Measurements from ENCODE around the gene MAP1B.

MAP1B gene

DNA sequence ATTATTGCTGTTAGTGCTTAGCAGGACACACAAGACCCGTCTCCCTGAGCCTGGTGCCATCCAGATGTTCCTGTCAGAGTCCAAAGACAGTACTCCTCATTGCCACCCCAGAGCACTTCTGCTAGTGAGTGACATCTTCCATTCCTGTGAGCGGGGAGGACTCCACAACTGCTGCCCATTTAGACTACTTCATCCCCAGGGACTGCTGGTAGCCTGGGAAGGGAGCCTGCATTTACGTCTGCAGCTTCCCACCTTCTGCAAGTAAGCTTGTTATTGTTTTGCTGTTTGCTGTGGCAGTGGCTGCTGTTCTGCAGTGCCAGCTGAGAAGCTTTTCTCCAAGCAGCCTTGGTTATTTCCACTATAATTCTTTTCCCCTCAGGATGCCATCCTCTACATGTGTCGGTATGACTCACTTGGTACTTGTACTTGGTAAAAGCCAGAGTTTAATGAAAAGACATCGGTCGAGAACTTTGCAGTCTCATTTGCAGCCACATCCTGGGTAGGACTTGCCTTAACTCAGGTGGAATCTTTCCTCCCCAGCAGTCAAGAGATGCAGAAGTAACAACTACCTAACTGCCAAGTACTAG is 10.6 kb upstream of the MAP1B start:
- DNase-seq (ENCODE audit: low read depth in 2 of 2) = no peak

DNA sequence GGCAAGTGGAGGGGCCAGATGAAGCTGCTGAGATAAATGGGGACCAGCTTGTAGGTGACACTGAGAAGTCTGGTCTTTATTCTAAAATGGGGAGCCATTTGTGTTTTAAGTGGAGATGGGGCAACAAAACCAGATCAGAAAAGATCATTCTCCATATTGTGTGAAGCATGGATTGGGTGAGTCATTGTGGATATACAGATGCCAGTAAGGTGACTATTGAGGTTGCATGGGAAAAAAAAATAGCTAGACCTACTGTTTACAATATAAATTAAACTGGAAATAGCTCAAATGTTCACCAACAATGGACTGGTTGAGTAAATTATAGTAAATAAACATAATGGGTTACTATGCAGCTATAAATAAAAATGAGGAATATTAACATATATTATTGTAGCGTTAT is 5.4 kb upstream of the MAP1B start:
- no peak for DNase-seq (ENCODE audit: low read depth in 2 of 2)

DNA sequence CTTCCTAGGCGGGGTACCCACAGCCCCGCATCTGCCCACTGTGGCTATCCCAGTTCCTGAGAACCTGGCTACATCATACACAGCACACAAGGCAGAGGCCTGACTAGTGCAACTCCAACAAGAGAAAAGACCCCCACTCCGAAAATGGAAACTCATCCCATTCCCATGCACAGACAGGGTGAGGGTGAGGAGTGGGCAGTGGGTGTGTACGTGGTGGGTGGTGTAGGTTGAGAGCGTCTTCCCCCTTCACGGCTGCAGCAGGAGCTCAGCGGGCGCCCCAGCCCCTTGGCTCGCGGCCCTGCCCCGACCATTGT is 501 bp upstream of the MAP1B start:
- DNase-seq (ENCODE audit: low read depth in 2 of 2) = no peak

DNA sequence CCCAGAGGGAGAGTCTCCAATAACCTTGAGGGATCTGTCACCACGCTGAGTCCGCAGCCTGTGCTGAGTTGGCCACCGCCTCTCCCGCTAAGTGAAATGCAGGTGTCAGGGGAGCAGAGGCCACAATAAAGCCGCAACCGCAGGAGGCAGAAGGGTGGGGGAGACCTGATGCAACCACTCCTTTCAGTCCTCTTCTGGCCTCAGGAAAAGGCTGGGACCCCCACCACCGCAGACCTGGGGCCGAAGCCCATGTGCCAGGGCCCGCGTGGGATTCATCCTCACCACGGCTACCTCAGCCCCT is 576 bp downstream of the MAP1B start:
- DNase-seq (ENCODE audit: low read depth in 2 of 2) = no peak

DNA sequence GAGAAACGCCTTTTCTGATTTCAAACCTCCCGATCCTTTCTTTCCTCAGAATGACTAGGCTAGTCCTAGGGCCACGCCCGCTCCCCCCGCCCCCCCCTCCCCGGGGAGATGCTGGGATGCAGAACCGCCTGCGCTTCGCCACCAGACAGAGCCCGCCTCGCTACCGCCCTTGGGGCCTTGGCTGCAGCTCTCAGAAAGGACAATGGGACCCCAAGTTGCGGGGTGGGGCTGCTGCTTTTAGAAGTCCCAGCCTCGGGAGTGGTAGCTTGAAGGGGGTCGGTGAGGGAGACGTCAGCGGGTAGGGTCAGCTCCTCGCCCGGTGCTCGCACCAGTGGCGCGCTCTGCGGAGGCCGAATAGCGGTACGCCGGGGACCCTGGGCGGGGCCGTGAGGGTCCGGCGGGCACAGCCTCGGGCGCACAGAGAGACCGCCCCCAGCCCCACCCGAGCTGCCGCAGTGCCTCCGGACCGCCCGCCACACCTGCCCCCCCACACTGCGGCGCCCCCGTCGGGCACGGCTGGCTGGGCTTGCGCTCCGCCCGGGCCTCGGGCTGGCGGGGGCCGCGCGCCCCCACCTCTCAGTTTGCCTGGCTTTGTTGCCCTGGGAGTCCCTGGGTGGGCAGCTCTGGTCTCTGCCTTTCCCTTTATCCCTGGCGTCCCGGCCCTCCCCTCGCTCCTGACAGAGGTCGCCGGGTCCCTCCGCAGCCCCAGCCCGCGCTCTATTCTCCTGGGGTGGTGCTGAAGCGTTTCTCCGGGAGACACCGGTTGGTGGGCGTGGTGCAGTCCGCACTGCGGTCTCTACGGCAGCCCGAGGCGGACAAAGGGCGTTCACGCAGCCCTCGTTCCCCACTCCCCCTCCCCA is 1.2 kb downstream of the MAP1B start:
- DNase-seq (ENCODE audit: low read depth in 2 of 2) = peak in 1 of 2 donors; percentile 8

DNA sequence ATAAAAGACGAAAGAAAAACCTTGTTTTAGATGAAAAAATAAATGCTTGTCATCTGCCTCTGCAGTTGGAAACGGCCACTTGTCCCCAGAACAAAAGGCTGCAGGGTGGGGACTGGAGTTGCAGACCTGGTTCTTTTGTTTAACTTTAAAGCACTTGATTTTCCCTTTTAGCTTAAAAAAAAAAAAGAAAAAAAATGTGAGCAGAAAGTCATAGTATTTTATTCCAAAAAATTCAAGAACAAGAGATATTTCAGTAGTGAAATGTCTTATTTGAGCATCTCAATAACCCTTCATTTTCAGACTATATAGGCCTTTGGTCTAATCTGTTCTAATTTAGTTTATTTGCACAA is 1.8 kb downstream of the MAP1B start:
- no peak for DNase-seq (ENCODE audit: low read depth in 2 of 2)

DNA sequence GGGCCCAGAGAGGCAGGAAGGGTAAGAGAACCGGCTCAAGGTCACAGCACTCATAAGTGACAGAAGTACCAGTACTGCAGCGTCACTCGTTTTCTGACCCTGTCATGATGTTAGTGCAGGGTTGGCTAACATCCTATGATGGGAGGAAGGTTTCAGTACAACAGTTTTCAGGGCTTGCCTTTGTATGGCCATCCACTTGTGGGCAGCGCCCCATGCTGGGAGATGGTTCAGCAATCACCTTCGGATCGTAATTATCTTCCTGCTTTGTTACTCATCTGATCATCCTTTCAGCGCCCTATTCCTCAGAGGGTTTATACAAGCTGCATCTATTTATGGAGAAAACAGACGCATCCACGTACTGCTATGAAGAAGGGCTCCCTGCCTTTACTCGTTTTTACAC is 2.4 kb downstream of the MAP1B start:
- no peak for DNase-seq (ENCODE audit: low read depth in 2 of 2)

DNA sequence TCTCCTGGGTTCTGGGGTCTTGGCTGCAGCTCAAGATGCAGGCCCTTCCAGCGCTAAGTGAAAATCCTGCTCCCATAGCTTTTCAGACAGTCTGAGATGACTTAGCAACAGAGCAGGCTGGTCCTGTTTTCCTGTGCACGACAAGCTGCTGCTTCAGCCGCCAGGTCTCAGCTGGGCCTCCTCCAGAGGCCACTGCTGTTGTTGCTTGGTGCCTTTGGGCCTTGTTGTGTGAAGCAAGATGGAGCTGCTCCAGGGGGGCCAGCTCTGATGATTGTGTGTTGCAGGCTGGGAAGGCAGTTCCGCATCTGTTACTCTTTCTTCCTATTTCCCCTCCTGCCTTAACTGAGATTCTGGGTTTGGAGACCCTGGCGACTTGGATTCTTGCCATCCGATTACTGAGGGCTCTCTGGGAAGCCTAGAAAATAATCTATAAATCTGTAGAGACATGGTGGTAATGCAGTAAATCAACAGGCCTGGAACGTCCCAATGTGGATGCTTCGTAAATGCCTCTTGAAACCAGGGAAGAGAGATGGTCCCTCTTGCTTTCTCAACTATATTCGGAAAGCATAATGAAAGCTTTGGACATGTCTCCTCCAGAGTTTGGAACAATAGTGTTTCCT is 3.2 kb downstream of the MAP1B start:
- DNase-seq (ENCODE audit: low read depth in 2 of 2) = no peak

DNA sequence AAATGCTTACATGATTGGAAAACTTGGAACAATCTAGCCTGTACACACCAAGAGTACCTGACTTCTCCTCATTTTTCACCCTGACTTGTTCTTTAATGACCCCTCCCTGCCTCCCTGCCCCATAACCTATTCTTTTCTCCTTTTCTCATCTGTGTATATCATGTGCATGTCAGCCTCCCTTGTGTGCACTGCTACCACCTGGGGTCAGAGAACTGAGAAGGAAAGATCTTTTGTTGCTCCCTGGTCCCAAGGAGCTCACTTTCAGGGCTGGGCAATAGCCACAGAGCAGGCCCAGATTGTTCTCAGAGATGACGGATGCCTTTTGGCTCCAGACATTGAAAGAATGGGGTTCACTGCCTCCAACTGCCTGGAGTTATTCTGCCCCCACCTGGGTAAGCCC is 5.1 kb downstream of the MAP1B start:
- no peak for DNase-seq (ENCODE audit: low read depth in 2 of 2)

DNA sequence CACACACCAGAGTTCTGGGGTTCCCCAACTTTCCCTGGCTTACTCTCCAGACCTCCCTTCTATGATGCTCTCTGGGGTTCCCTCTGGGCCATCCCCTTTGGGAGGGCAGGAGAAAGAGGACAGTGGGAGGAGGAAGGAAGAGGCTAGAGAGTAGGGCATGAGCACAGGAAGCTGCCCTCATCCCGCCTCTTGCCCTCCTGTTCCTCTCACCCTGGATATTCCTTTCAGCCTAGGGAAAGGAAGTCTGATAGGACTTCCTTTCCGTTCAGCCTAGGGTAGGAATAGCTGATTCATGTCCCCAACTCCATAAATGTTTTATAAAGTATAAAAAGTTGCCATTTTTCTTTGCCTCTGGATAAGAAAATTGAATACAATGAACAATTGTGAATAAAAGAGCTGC is 7.4 kb downstream of the MAP1B start:
- DNase-seq (ENCODE audit: low read depth in 2 of 2) = no peak

DNA sequence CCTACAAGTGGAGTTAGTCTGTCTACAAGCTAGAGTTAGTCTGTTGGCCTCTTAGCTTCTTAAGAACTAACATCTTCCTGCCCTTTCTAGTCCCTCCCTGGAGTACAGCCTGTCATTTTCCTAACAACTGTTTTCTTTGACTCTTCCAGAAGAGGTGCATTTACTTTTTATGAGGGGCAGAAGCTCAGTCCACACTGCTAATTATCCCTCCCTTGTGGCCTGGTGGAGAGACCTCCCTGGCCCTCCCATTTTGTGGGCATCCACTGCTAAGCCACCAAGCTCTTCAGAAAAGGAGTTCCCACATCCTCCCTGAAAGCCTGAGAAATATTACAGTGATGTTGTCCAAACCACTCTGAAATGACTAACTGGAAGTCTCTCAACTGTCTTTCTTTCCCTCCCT is 8.0 kb downstream of the MAP1B start:
- DNase-seq (ENCODE audit: low read depth in 2 of 2) = no peak

DNA sequence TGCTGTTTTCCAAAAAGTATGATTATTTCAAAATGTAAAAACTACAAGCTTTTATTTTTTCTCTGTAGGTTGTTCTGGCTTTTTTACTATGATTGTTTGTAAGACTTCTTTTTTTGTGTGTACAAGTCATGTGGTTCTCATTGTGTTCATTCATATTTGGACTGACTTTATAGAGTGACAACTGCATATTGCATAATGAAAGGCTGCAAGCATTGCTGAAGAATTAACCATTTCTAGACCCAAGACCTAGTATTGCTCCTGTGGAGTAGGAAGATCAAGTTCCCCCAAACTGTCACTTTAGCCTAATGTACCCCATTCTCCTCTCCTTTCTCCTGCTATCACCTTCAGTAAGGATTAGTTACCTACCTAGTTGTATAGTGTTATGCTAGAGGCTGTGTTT is 10.0 kb downstream of the MAP1B start:
- DNase-seq (ENCODE audit: low read depth in 2 of 2) = no peak

DNA sequence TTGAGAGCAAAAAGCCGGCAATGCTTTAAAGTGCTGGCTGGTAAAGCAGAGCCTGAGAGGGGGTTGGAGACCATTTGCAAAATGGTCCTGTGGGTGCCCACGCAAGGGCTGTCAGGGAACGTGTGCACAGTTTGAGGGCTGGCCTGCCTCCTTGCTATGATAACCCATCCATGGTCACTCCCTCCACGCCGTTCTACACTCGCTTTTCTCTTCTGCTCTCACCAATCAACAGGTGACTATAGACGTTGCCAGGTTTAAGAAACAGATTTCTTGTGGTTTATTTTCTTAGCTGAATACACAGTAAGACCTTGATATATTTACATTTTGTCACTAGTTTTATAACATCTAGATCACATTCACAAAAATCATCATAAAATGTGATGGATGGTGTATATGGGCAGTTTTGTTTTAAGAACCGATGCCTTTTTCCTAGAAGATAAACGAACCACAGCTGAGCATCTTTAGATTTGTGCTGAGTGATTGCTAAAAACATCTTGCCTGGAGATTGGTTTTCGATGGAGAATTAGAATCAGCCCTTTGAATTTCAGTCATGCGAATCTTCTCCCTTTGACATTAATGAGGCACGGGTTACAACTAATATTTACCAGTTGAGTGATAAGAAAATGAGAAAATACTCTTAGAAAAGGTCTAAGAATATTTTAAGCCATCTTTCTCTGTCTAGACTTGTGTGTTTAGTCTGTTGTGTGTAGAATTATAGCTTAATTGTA is 13.9 kb downstream of the MAP1B start:
- DNase-seq (ENCODE audit: low read depth in 2 of 2) = no peak

DNA sequence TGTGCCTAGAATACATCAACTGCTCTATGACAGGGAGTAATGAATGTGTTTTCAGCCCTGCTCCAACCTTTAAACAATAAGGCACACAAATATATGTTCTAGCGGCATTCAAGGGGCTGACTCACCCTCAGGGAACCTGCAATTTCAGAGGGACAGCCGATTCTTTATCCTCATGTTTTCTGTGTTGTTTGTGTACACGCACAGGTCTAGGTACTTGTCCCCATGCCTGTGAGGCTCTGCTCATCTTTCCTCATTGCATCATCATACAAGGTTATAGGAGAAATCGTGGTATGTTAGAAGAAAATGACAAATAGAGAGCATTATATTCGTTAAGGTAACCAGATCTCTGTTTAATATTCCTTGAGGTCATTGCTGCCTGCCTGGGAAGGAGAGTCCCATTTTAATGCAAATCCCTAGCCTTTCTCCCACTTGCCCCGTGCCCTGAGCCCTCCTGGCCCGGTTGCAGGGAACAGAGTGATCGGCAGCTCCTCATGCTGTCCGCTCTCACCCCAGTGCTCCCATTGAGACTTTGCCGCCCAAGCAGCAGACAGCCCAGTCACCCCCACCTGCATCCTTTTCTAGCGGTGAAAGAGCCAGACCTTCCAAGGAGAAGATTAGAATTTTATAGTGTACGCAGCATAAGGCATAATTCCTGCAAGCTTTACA is 14.6 kb downstream of the MAP1B start:
- no peak for DNase-seq (ENCODE audit: low read depth in 2 of 2)

DNA sequence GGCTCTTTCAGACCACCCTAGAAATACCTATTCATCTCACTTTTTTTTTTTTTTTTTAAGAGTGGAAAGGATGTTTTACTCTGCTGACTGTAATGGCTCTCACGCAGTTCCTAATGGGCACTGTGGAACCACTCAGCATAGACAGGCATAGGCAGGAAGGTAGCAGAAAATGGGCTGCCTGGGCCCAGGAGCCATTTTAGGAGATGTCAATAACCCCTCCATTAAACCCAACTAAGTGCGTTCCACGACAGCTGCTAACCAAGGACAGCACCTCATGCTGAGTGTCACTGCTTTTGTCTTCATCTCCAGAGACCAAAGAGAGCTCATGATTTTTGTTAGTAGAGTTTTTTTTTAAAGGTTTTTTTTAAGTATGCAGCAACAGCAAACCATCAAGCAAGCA is 15.3 kb downstream of the MAP1B start:
- DNase-seq (ENCODE audit: low read depth in 2 of 2) = no peak

DNA sequence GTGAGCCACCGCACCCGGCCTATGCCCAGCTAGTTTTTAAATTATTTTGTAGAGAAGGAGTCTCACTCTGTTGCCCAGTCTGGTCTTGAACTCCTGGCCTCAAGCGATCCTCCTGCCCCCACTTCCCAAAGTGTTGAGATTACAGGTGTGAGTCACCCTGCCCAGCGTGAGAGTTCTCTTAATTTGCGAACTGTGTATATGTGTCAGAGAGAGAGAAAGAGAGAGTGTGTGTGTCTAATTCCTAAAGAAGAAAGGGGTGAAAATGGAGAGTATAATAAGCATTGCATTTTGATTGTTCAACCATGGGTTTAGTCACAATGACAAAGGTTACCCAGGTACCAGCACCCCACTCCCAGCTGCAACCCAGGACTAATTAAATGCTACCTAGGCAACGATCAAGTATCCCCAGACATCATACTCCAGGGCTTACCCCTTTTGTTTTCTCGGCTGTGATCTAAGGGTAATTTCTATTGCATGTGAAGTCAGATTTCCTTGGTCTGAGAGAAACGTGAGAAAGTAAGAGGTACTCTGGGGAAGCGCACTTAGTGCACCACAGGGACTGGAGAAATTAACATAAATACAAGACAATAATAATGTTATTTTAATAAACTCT is 16.6 kb downstream of the MAP1B start:
- DNase-seq (ENCODE audit: low read depth in 2 of 2) = no peak

DNA sequence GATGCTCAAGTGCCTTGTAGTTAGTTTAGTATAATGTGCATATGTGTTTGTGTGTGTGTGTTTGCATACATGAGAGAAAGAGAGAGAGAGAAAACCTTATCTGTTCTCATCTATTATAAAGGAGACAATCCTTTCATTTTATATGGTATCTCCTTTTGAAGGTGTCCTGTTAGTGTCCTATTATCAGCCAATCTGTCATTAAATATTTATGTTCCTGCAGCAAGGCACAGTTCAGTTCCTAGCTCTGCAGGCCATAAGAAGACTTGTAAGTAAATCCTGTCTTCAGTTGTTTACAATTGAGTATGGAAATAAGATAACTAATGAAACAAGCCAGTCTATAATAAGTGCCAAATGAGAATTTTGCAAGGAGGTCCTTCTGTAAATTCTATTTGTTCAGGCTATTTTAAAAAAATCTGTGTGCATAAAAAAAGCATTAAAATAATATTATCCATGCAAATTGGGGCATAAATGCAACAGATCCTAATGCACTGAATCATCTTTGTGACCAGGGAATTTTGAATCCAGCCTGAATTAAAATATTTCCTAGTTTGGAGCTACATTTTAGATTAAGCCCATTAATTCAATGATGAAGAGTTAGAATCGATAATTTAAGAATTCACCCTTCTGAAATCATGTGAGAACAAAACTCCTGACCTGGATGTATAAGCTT is 18.1 kb downstream of the MAP1B start:
- DNase-seq (ENCODE audit: low read depth in 2 of 2) = no peak

DNA sequence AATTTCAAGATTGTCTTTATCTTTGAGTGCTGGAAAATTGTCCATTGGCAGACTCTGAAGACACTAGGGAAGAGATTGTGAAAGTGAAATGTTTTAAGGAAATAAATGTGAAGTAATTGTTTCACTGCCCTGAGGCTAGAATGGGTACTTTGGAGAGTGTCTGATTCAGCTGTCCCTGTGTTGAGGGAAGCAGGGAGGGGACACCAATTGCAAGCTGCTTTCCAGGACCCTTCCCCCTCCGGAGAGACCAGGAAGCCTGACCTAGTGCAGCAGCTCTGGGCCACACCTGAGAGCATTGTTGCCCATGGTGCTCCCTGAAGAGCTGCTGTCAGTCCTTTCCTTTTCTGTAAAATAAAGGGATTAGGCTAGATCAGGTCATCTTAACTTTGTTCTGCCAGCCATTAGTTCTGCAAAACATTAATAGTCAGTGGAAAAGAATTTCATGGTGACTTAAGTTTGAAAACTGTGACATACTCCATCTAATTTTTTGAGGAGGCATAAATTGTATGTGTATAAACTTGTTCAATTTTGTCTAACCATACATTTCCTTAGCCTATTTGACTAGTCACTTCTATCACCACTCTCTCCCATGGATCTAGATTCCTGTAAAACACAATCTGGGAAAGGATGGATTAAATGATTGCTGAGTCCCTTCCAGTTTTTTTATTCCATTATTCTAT is 18.8 kb downstream of the MAP1B start:
- DNase-seq (ENCODE audit: low read depth in 2 of 2) = no peak

DNA sequence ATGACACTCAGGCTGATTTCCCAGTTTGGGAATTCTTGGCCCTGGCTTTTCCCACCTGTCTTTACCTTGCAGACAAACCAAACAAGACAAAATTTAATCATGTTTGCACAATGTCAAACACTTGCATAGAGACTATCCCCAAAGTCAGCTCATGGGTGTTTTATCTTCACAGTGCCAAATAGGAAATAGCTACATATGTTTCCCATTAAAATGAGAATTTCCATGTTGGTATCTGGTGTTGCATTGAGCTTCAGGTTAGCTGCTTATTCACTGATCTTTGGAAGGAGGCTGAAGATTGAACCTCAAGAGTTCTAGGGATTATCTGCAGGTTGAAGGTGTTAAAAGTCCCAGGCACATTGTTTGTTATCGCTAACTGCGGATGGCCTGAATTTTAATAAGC is 19.5 kb downstream of the MAP1B start:
- no peak for DNase-seq (ENCODE audit: low read depth in 2 of 2)

DNA sequence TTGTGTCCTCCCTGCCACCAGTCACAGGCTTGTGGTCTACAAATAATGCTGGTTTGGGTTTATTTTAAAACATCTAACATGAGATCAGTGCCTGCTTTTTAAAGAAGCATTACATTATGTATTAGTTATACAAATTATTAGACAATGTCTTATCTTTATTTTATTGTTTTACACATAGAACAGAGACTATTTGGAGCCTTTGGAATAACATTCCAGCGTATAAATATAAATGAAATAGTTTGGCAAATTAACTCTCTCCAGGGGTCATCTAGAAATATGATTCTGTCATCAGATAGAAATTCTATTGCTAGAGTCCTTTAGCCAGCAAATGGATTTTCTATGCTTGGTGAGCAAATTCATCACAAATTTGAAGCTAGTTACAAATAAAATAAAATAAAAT is 22.4 kb downstream of the MAP1B start:
- no peak for DNase-seq (ENCODE audit: low read depth in 2 of 2)

DNA sequence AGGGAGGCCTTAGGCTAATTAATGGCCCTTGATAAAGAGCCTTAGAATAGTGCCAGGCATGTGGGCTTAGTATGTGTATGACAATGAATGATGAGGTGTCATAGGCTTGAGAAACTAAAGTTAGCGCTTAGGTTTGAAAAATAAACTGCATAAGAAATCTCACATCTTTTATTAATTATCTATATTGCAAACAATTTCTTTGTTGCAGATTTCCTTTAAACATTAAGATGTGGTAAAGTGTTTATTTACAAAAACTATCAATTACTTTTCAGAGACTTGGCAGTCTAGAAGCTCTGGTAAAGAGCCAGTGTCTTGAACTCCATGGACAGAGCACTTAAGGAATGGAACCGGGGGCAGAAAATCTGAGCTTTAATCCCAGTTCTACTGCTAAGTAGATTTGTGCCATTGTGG is 23.1 kb downstream of the MAP1B start:
- DNase-seq (ENCODE audit: low read depth in 2 of 2) = no peak

Data from stimulated activated CD8-positive, alpha-beta memory T cell treated with anti-CD3 and anti-CD28 coated beads, Interleukin-2, amount 100 ng/mL, for 48 hours (primary cell).